Bronchial epithelial cell (primary cell): ENCODE data around the gene HNRNPK. TPM values are rescaled to one million over a fixed set of nuclear protein-coding genes. Genes with fewer than 3 reads are reported as not detected.

Experiments
- DNase-seq: peaks from one replicate; pipeline ENCODE4 v3.0.0-alpha.2; 2010; ENCODE audit warnings: low read depth
- FAIRE-seq: peaks from 2 replicates; lab custom pipeline; 2011; peaks lifted over from hg19 to GRCh38; lab: Jason Lieb, UNC
- H3K27me3 ChIP-seq: 2 replicates; pipeline ENCODE4 v1.5.1; 2011; ENCODE audit warnings: low read length; ENCODE audit not compliant: control insufficient read depth, insufficient read depth
- H3K36me3 ChIP-seq: 2 replicates; pipeline ENCODE4 v1.5.1; 2011; ENCODE audit warnings: low read length; ENCODE audit not compliant: control insufficient read depth, insufficient read depth
- H3K4me3 ChIP-seq: 2 replicates; pipeline ENCODE4 v1.5.1; 2011; ENCODE audit warnings: mild to moderate bottlenecking, low read depth, low read length, control low read depth
- CTCF ChIP-seq: IDR thresholded peaks from 2 replicates; pipeline ENCODE4 v1.5.1; 2011; ENCODE audit warnings: mild to moderate bottlenecking, moderate library complexity, low read length, control low read depth, inconsistent platforms; ENCODE audit not compliant: insufficient read depth, severe bottlenecking
- total RNA-seq: library from RNA; depleted of rRNA; stranded (reverse); fragments of >200 nt; gene quantifications from 2 replicates; pipeline ENCODE4 v1.2.1, GENCODE V29; 2014

The HNRNPK gene
- total RNA-seq, 1 donor from 2014 or later: 531 TPM

- Histone ChIP-seq H3K36me3 (no peaks in the 10 kb centered on the region), H3K4me3 (no peak overlapping the region), H3K27me3 (no peaks in the 10 kb centered on the region)
- FAIRE-seq: no peak
- DNase-seq: no peak
- TF ChIP-seq CTCF: no peak
These were observed 12.9 kb upstream of the HNRNPK start for GRCh38 chr9:83992901-83993300.

- DNase-seq (peak; percentile 52), FAIRE-seq (no peak)
- Histone ChIP-seq H3K36me3 (no peaks in the 10 kb centered on the region), H3K4me3 (no peak overlapping the region), H3K27me3 (no peaks in the 10 kb centered on the region)
- peak; percentile 8 for TF ChIP-seq CTCF
These were observed 12.4 kb upstream of the HNRNPK start for GRCh38 chr9:83992407-83992806.

GRCh38 chr9:83991355-83991754 is 11.3 kb upstream of the HNRNPK start:
- no peak for FAIRE-seq

GRCh38 chr9:83988411-83988810 is 8.4 kb upstream of the HNRNPK start:
- Histone ChIP-seq H3K4me3 (no peak overlapping the region), H3K27me3 (no peaks in the 10 kb centered on the region), H3K36me3 (no peaks in the 10 kb centered on the region)
- no peak for FAIRE-seq
- no peak for TF ChIP-seq CTCF
- no peak for DNase-seq

More at GRCh38 chr9:83991355-83991754, 11.3 kb upstream of the HNRNPK start:
- no peak for TF ChIP-seq CTCF
- Histone ChIP-seq H3K36me3 (no peaks in the 10 kb centered on the region), H3K4me3 (no peak overlapping the region), H3K27me3 (no peaks in the 10 kb centered on the region)
- no peak for DNase-seq

GRCh38 chr9:83987402-83987791 is 7.4 kb upstream of the HNRNPK start:
- no peak overlapping the region for H3K4me3 ChIP-seq
- DNase-seq: no peak
- no peaks in the 10 kb centered on the region for H3K27me3 ChIP-seq
- TF ChIP-seq CTCF: no peak
- no peak for FAIRE-seq
- H3K36me3 ChIP-seq: no peaks in the 10 kb centered on the region

GRCh38 chr9:83986765-83987401 is 6.9 kb upstream of the HNRNPK start:
- no peaks in the 10 kb centered on the region for H3K27me3 ChIP-seq
- FAIRE-seq (no peak), DNase-seq (peak; percentile 67)
- H3K36me3 ChIP-seq: no peaks in the 10 kb centered on the region
- no peak overlapping the region for H3K4me3 ChIP-seq
- no peak for TF ChIP-seq CTCF
